HG03354 (cell line): ENCODE measurements around the gene CARS1.

Experiments
- ATAC-seq: cut with Tn5 transposase; IDR thresholded peaks from one replicate; pipeline ENCODE4 v1.9.1; 2021; ENCODE audit warnings: mild to moderate bottlenecking; ENCODE audit not compliant: unreplicated experiment, poor library complexity, severe bottlenecking

CARS1 gene

GRCh38 chr11:3057069-3057963 lies at the start of gene CARS1:
CARS1 (minus strand) TSS chr11:3057423; CDS start chr11:3057367, 56 bp downstream.
- ATAC-seq: peak; percentile 98

GRCh38 chr11:3105791-3106735 lies 48.8 kb upstream of the CARS1 start:
- ATAC-seq: no peak

GRCh38 chr11:3104961-3105790 lies 48.0 kb upstream of the CARS1 start:
- ATAC-seq: no peak

GRCh38 chr11:3104051-3104714 lies 47.0 kb upstream of the CARS1 start:
- no peak for ATAC-seq

GRCh38 chr11:3103076-3103475 lies 45.9 kb upstream of the CARS1 start:
- ATAC-seq: no peak

GRCh38 chr11:3102641-3102921 lies 45.4 kb upstream of the CARS1 start:
- ATAC-seq: no peak

- no peak for ATAC-seq
Observed at GRCh38 chr11:3101921-3102640, 44.9 kb upstream of the CARS1 start.

- no peak for ATAC-seq
Observed at GRCh38 chr11:3099178-3099577, 42.0 kb upstream of the CARS1 start.

- ATAC-seq: no peak
Observed at GRCh38 chr11:3096909-3097530, 39.8 kb upstream of the CARS1 start.

- ATAC-seq: no peak
Observed at GRCh38 chr11:3095712-3096361, 38.6 kb upstream of the CARS1 start.

- no peak for ATAC-seq
Observed at GRCh38 chr11:3094223-3094824, 37.1 kb upstream of the CARS1 start.

GRCh38 chr11:3093281-3094191 lies 36.3 kb upstream of the CARS1 start:
- ATAC-seq: no peak

- no peak for ATAC-seq
Observed at GRCh38 chr11:3092603-3093141, 35.4 kb upstream of the CARS1 start.

GRCh38 chr11:3091846-3092602 lies 34.8 kb upstream of the CARS1 start:
- ATAC-seq: peak; percentile 86

GRCh38 chr11:3091081-3091845 lies 34.0 kb upstream of the CARS1 start:
- ATAC-seq: no peak
